ENCODE results near the gene PPP2R5C. TPM values are rescaled to one million over a fixed set of nuclear protein-coding genes. Genes with fewer than 3 reads are reported as not detected.
"Not testable (repeated sequence)": the region's sequence is repeated elsewhere in the genome, so short reads cannot be mapped to it uniquely, and the experiment has no call there.

PPP2R5C gene
- total RNA-seq, result 100 to 1,000 TPM; 115 to 175 (median 147) TPM
- 100 to 1,000 TPM in 2 of 3 donors, 10 to 100 TPM in 1; 90.2 to 133 (median 123) TPM for polyA plus RNA-seq

- H3K4me3 ChIP-seq, result peak within 1 kb of the TSS; percentile 65 to 98 (median 82)
- intact Hi-C loops (cut with DNase I), result loop anchor here (2.0 to 5.0 kb wide), 2 partner anchors 186 to 204 kb away; partner anchors contain the start of gene DYNC1H1
- H3K27ac ChIP-seq, result peak within 1 kb of the TSS; percentile 89 to 98 (median 95)
- no peaks in the 10 kb centered on the region for H3K27me3 ChIP-seq
- DNase-seq, result peak; percentile 97
- H3K9me3 ChIP-seq, result no peaks in the 10 kb centered on the region
- 1% methylated on average over 101 to 110 of the region's 110 CpGs for WGBS, 2 donors
- TF ChIP-seq CTCF (IDR thresholded peaks at IDR 0.05) (no peak), EP300 (IDR thresholded peaks at IDR 0.05) (no peak), POLR2AphosphoS5 (IDR thresholded peaks at IDR 0.05) (peak; percentile 81 to 96 (median 90)), POLR2A (IDR thresholded peaks at IDR 0.05) (peak; percentile 72 to 91)
- peaks cover 0 to 22% (median 19%) of the 10 kb centered on the region in 4 donors for H3K4me1 ChIP-seq
- H3K36me3 ChIP-seq, result peaks cover 0 to 25% (median 0%) of the 10 kb centered on the region in 4 donors
Measured at GRCh38 chr14:101761032-101761880, at the start of gene PPP2R5C. TSS of gene PPP2R5C (plus strand) at chr14:101761709. CDS start at chr14:101761894, 185 bp downstream.

GRCh38 chr14:101711857-101712233 lies 49.7 kb upstream of the PPP2R5C start:
- H3K36me3 ChIP-seq; H3K27ac ChIP-seq; DNase-seq; H3K9me3 ChIP-seq; H3K4me1 ChIP-seq; intact Hi-C loops (cut with DNase I); H3K27me3 ChIP-seq; H3K4me3 ChIP-seq: not testable (repeated sequence)
- 84 to 87% methylated on average over 12 of the region's 12 CpGs for WGBS, 2 donors

- H3K4me3 ChIP-seq; H3K27me3 ChIP-seq; intact Hi-C loops (cut with DNase I); H3K27ac ChIP-seq; H3K4me1 ChIP-seq; DNase-seq; H3K36me3 ChIP-seq; H3K9me3 ChIP-seq: not testable (repeated sequence)
- 93 to 96% methylated on average over 15 of the region's 15 CpGs for WGBS, 2 donors
Measured at GRCh38 chr14:101712341-101712740, 49.2 kb upstream of the PPP2R5C start.

GRCh38 chr14:101713091-101713490 lies 48.4 kb upstream of the PPP2R5C start:
- H3K27me3 ChIP-seq; DNase-seq; H3K36me3 ChIP-seq; H3K27ac ChIP-seq; intact Hi-C loops (cut with DNase I); H3K4me3 ChIP-seq; H3K9me3 ChIP-seq; H3K4me1 ChIP-seq: not testable (repeated sequence)
- WGBS, 2 donors, result 79 to 89% methylated on average over 11 of the region's 11 CpGs

- DNase-seq, result no peak
Measured at GRCh38 chr14:101713621-101714349, 47.7 kb upstream of the PPP2R5C start.

More at GRCh38 chr14:101713621-101714349, 47.7 kb upstream of the PPP2R5C start:
- Histone ChIP-seq H3K27me3 (no peaks in the 10 kb centered on the region), H3K9me3 (no peaks in the 10 kb centered on the region), H3K4me3 (no peak overlapping the region), H3K27ac (no peak overlapping the region), H3K4me1 (no peaks in the 10 kb centered on the region), H3K36me3 (no peaks in the 10 kb centered on the region)
- 69 to 84% methylated on average over 7 of the region's 7 CpGs for WGBS, 2 donors
- intact Hi-C loops (cut with DNase I), result no loop called here
- TF ChIP-seq POLR2AphosphoS5 (IDR thresholded peaks at IDR 0.05) (no peak), POLR2A (IDR thresholded peaks at IDR 0.05) (no peak), CTCF (IDR thresholded peaks at IDR 0.05) (no peak), EP300 (IDR thresholded peaks at IDR 0.05) (no peak)
